ENCODE measurements around the gene TXNDC8. TPM values are rescaled to one million over a fixed set of nuclear protein-coding genes. Genes with fewer than 3 reads are reported as not detected.

TXNDC8 gene
- total and polyA plus RNA-seq, 8 donors = not detected

GRCh38 chr9:110256380-110257096 lies 81.1 kb downstream of the TXNDC8 start, which contains the start of gene TXN:
Gene TXN, minus strand, starts transcription at chr9:110256507. Its CDS starts 72 bp downstream, at chr9:110256435.
- H3K9me3 ChIP-seq = no peaks in the 10 kb centered on the region
- TF ChIP-seq EP300 (IDR thresholded peaks at IDR 0.05) (peak; percentile 79), POLR2A (IDR thresholded peaks at IDR 0.05) (peak in 2 of 4 donors; percentile 36 to 37), POLR2AphosphoS5 (IDR thresholded peaks at IDR 0.05) (peak; percentile 49 to 96 (median 87)), CTCF (IDR thresholded peaks at IDR 0.05) (no peak)
- WGBS, 5 donors = 0% methylated on average over 21 to 65 of the region's 65 CpGs
- peak within 1 kb of the TSS; percentile 90 to 97 (median 96) for H3K27ac ChIP-seq
- H3K4me1 ChIP-seq = peaks cover 10 to 51% (median 33%) of the 10 kb centered on the region in 4 donors
- H3K36me3 ChIP-seq = no peaks in the 10 kb centered on the region
- DNase-seq = peak; percentile 93 to 97
- no peaks in the 10 kb centered on the region for H3K27me3 ChIP-seq
- intact Hi-C loops (cut with DNase I; ENCODE audit: low total_unique reads) = no loop called here
- peak within 1 kb of the TSS; percentile 78 to 92 (median 90) for H3K4me3 ChIP-seq

GRCh38 chr9:110255463-110256379 lies 81.9 kb downstream of the TXNDC8 start:
- Histone ChIP-seq H3K9me3 (no peaks in the 10 kb centered on the region), H3K27me3 (no peaks in the 10 kb centered on the region), H3K27ac (peak overlapping the region; percentile 90 to 97 (median 96)), H3K4me3 (peak overlapping the region; percentile 78 to 92 (median 90)), H3K4me1 (peaks cover 14 to 58% (median 34%) of the 10 kb centered on the region in 4 donors), H3K36me3 (peaks cover 0 to 3% (median under 1%) of the 10 kb centered on the region in 4 donors)
- WGBS, 5 donors = 0 to 1% (median 0%) methylated on average over 48 to 81 of the region's 81 CpGs
- intact Hi-C loops (cut with DNase I; ENCODE audit: low total_unique reads) = no loop called here
- peak; percentile 73 to 87 for DNase-seq
- TF ChIP-seq CTCF (IDR thresholded peaks at IDR 0.05) (no peak), POLR2A (IDR thresholded peaks at IDR 0.05) (peak in 1 of 4 donors; percentile 34), EP300 (IDR thresholded peaks at IDR 0.05) (no peak), POLR2AphosphoS5 (IDR thresholded peaks at IDR 0.05) (peak; percentile 56 to 73 (median 71))

GRCh38 chr9:110255034-110255462 lies 82.6 kb downstream of the TXNDC8 start:
- Histone ChIP-seq H3K9me3 (no peaks in the 10 kb centered on the region), H3K4me1 (peaks cover 14 to 64% (median 36%) of the 10 kb centered on the region in 4 donors), H3K27ac (peak overlapping the region; percentile 90 to 97 (median 96)), H3K4me3 (peak overlapping the region; percentile 78 to 92 (median 90)), H3K36me3 (peaks cover 5 to 9% (median 7%) of the 10 kb centered on the region in 4 donors), H3K27me3 (no peaks in the 10 kb centered on the region)
- 1 to 7% (median 3%) methylated on average over 17 of the region's 17 CpGs for WGBS, 5 donors
- no peak for DNase-seq
- intact Hi-C loops (cut with DNase I; ENCODE audit: low total_unique reads) = no loop called here
- TF ChIP-seq POLR2AphosphoS5 (IDR thresholded peaks at IDR 0.05) = no peak
- TF ChIP-seq POLR2A (IDR thresholded peaks at IDR 0.05) = no peak
- no peak for TF ChIP-seq EP300 (IDR thresholded peaks at IDR 0.05)
- TF ChIP-seq CTCF (IDR thresholded peaks at IDR 0.05) = no peak

GRCh38 chr9:110254500-110254899 lies 83.2 kb downstream of the TXNDC8 start:
- intact Hi-C loops (cut with DNase I; ENCODE audit: low total_unique reads) = no loop called here
- Histone ChIP-seq H3K27me3 (no peaks in the 10 kb centered on the region), H3K4me1 (peaks cover 14 to 64% (median 36%) of the 10 kb centered on the region in 4 donors), H3K36me3 (peaks cover 5 to 15% (median 12%) of the 10 kb centered on the region in 4 donors), H3K9me3 (no peaks in the 10 kb centered on the region), H3K4me3 (peak overlapping the region; percentile 78 to 92 (median 90)), H3K27ac (peak overlapping the region; percentile 57 to 97 (median 96))
- 36 to 59% (median 47%) methylated on average over 2 of the region's 2 CpGs for WGBS, 5 donors
- TF ChIP-seq POLR2AphosphoS5 (IDR thresholded peaks at IDR 0.05) (no peak), CTCF (IDR thresholded peaks at IDR 0.05) (no peak), POLR2A (IDR thresholded peaks at IDR 0.05) (no peak), EP300 (IDR thresholded peaks at IDR 0.05) (no peak)
- DNase-seq = no peak

Data from stomach (tissue), 9 donors.